ENCODE measurements around the gene TRIM52. TPM values are rescaled to one million over a fixed set of nuclear protein-coding genes. Genes with fewer than 3 reads are reported as not detected.

The TRIM52 gene
- total and polyA plus RNA-seq, 4 donors = 3.0 to 19.3 (median 15.3) TPM

GRCh38 chr5:181236954-181237641 lies 23.8 kb downstream of the TRIM52 start:
- WGBS, 2 donors = 75 to 78% methylated on average over 10 of the region's 10 CpGs
- H3K27ac ChIP-seq (ENCODE audit: low read depth in 1 of 2, low read length in 2 of 2) = no peak overlapping the region
- H3K4me3 ChIP-seq (ENCODE audit: low read length in 2 of 2) = no peak overlapping the region
- peaks cover 6 to 27% of the 10 kb centered on the region in 2 donors for H3K36me3 ChIP-seq (ENCODE audit: control insufficient read depth in 1 of 2, insufficient read depth in 2 of 2, low read length in 1 of 2)
- ATAC-seq (ENCODE audit: low FRiP score) = no peak
- intact Hi-C loops (cut with DNase I) = no loop called here
- H3K9me3 ChIP-seq (ENCODE audit: control insufficient read depth, low read length) = no peaks in the 10 kb centered on the region
- no peak for DNase-seq
- H3K27me3 ChIP-seq (ENCODE audit: control insufficient read depth in 1 of 2, insufficient read depth in 2 of 2, low read length in 1 of 2) = no peaks in the 10 kb centered on the region
- no peaks in the 10 kb centered on the region for H3K4me1 ChIP-seq (ENCODE audit: control insufficient read depth in 1 of 2, insufficient read depth in 2 of 2, low read length in 2 of 2)

GRCh38 chr5:181236471-181236870 lies 24.5 kb downstream of the TRIM52 start:
- Histone ChIP-seq H3K27ac (ENCODE audit: low read depth in 1 of 2, low read length in 2 of 2) (no peak overlapping the region), H3K4me3 (ENCODE audit: low read length in 2 of 2) (no peak overlapping the region), H3K27me3 (ENCODE audit: control insufficient read depth in 1 of 2, insufficient read depth in 2 of 2, low read length in 1 of 2) (no peaks in the 10 kb centered on the region), H3K4me1 (ENCODE audit: control insufficient read depth in 1 of 2, insufficient read depth in 2 of 2, low read length in 2 of 2) (no peaks in the 10 kb centered on the region), H3K9me3 (ENCODE audit: control insufficient read depth, low read length) (no peaks in the 10 kb centered on the region), H3K36me3 (ENCODE audit: control insufficient read depth in 1 of 2, insufficient read depth in 2 of 2, low read length in 1 of 2) (peaks cover 6 to 25% of the 10 kb centered on the region in 2 donors)
- ATAC-seq (ENCODE audit: low FRiP score) (no peak), DNase-seq (no peak)
- WGBS, 2 donors = 74 to 80% methylated on average over 6 of the region's 6 CpGs
- intact Hi-C loops (cut with DNase I) = no loop called here

GRCh38 chr5:181235689-181236366 lies 25.1 kb downstream of the TRIM52 start:
- no peaks in the 10 kb centered on the region for H3K27me3 ChIP-seq (ENCODE audit: control insufficient read depth in 1 of 2, insufficient read depth in 2 of 2, low read length in 1 of 2)
- H3K4me3 ChIP-seq (ENCODE audit: low read length in 2 of 2) = no peak overlapping the region
- DNase-seq (no peak), ATAC-seq (ENCODE audit: low FRiP score) (no peak)
- peaks cover 6 to 23% of the 10 kb centered on the region in 2 donors for H3K36me3 ChIP-seq (ENCODE audit: control insufficient read depth in 1 of 2, insufficient read depth in 2 of 2, low read length in 1 of 2)
- no peak overlapping the region for H3K27ac ChIP-seq (ENCODE audit: low read depth in 1 of 2, low read length in 2 of 2)
- WGBS, 2 donors = 64 to 71% methylated on average over 5 of the region's 5 CpGs
- H3K4me1 ChIP-seq (ENCODE audit: control insufficient read depth in 1 of 2, insufficient read depth in 2 of 2, low read length in 2 of 2) = no peaks in the 10 kb centered on the region
- intact Hi-C loops (cut with DNase I) = no loop called here
- H3K9me3 ChIP-seq (ENCODE audit: control insufficient read depth, low read length) = no peaks in the 10 kb centered on the region

GRCh38 chr5:181235323-181235688 lies 25.6 kb downstream of the TRIM52 start:
- H3K9me3 ChIP-seq (ENCODE audit: control insufficient read depth, low read length) = no peaks in the 10 kb centered on the region
- 75 to 77% methylated on average over 5 of the region's 5 CpGs for WGBS, 2 donors
- intact Hi-C loops (cut with DNase I) = no loop called here
- H3K36me3 ChIP-seq (ENCODE audit: control insufficient read depth in 1 of 2, insufficient read depth in 2 of 2, low read length in 1 of 2) = peaks cover 6 to 23% of the 10 kb centered on the region in 2 donors
- H3K4me3 ChIP-seq (ENCODE audit: low read length in 2 of 2) = no peak overlapping the region
- ATAC-seq (ENCODE audit: low FRiP score) = no peak
- no peaks in the 10 kb centered on the region for H3K27me3 ChIP-seq (ENCODE audit: control insufficient read depth in 1 of 2, insufficient read depth in 2 of 2, low read length in 1 of 2)
- DNase-seq = no peak
- no peaks in the 10 kb centered on the region for H3K4me1 ChIP-seq (ENCODE audit: control insufficient read depth in 1 of 2, insufficient read depth in 2 of 2, low read length in 2 of 2)
- no peak overlapping the region for H3K27ac ChIP-seq (ENCODE audit: low read depth in 1 of 2, low read length in 2 of 2)

GRCh38 chr5:181234455-181235306 lies 26.3 kb downstream of the TRIM52 start:
- Histone ChIP-seq H3K4me1 (ENCODE audit: control insufficient read depth in 1 of 2, insufficient read depth in 2 of 2, low read length in 2 of 2) (no peaks in the 10 kb centered on the region), H3K27ac (ENCODE audit: low read depth in 1 of 2, low read length in 2 of 2) (no peak overlapping the region), H3K36me3 (ENCODE audit: control insufficient read depth in 1 of 2, insufficient read depth in 2 of 2, low read length in 1 of 2) (peaks cover 6 to 23% of the 10 kb centered on the region in 2 donors), H3K4me3 (ENCODE audit: low read length in 2 of 2) (no peak overlapping the region), H3K9me3 (ENCODE audit: control insufficient read depth, low read length) (no peaks in the 10 kb centered on the region), H3K27me3 (ENCODE audit: control insufficient read depth in 1 of 2, insufficient read depth in 2 of 2, low read length in 1 of 2) (no peaks in the 10 kb centered on the region)
- no peak for DNase-seq
- no peak for ATAC-seq (ENCODE audit: low FRiP score)
- WGBS, 2 donors = 83 to 84% methylated on average over 22 of the region's 22 CpGs
- intact Hi-C loops (cut with DNase I) = no loop called here

- intact Hi-C loops (cut with DNase I) = no loop called here
- no peaks in the 10 kb centered on the region for H3K4me1 ChIP-seq (ENCODE audit: control insufficient read depth in 1 of 2, insufficient read depth in 2 of 2, low read length in 2 of 2)
- DNase-seq = no peak
- WGBS, 2 donors = 87 to 90% methylated on average over 19 to 24 of the region's 24 CpGs
- peaks cover 6 to 18% of the 10 kb centered on the region in 2 donors for H3K36me3 ChIP-seq (ENCODE audit: control insufficient read depth in 1 of 2, insufficient read depth in 2 of 2, low read length in 1 of 2)
- no peak overlapping the region for H3K27ac ChIP-seq (ENCODE audit: low read depth in 1 of 2, low read length in 2 of 2)
- ATAC-seq (ENCODE audit: low FRiP score) = no peak
- no peaks in the 10 kb centered on the region for H3K27me3 ChIP-seq (ENCODE audit: control insufficient read depth in 1 of 2, insufficient read depth in 2 of 2, low read length in 1 of 2)
- H3K4me3 ChIP-seq (ENCODE audit: low read length in 2 of 2) = no peak overlapping the region
- H3K9me3 ChIP-seq (ENCODE audit: control insufficient read depth, low read length) = no peaks in the 10 kb centered on the region
These were observed 27.0 kb downstream of the TRIM52 start for GRCh38 chr5:181233801-181234454.

GRCh38 chr5:181233088-181233800 lies 27.7 kb downstream of the TRIM52 start:
- H3K27ac ChIP-seq (ENCODE audit: low read depth in 1 of 2, low read length in 2 of 2) = no peak overlapping the region
- H3K27me3 ChIP-seq (ENCODE audit: control insufficient read depth in 1 of 2, insufficient read depth in 2 of 2, low read length in 1 of 2) = no peaks in the 10 kb centered on the region
- peaks cover 6 to 16% of the 10 kb centered on the region in 2 donors for H3K36me3 ChIP-seq (ENCODE audit: control insufficient read depth in 1 of 2, insufficient read depth in 2 of 2, low read length in 1 of 2)
- DNase-seq = no peak
- H3K4me1 ChIP-seq (ENCODE audit: control insufficient read depth in 1 of 2, insufficient read depth in 2 of 2, low read length in 2 of 2) = no peaks in the 10 kb centered on the region
- WGBS, 2 donors = 78 to 79% methylated on average over 16 of the region's 16 CpGs
- intact Hi-C loops (cut with DNase I) = no loop called here
- H3K4me3 ChIP-seq (ENCODE audit: low read length in 2 of 2) = no peak overlapping the region
- no peaks in the 10 kb centered on the region for H3K9me3 ChIP-seq (ENCODE audit: control insufficient read depth, low read length)
- ATAC-seq (ENCODE audit: low FRiP score) = no peak

GRCh38 chr5:181232593-181232992 lies 28.4 kb downstream of the TRIM52 start:
- Histone ChIP-seq H3K9me3 (ENCODE audit: control insufficient read depth, low read length) (no peaks in the 10 kb centered on the region), H3K4me1 (ENCODE audit: control insufficient read depth in 1 of 2, insufficient read depth in 2 of 2, low read length in 2 of 2) (no peaks in the 10 kb centered on the region), H3K4me3 (ENCODE audit: low read length in 2 of 2) (no peak overlapping the region), H3K27ac (ENCODE audit: low read depth in 1 of 2, low read length in 2 of 2) (no peak overlapping the region), H3K27me3 (ENCODE audit: control insufficient read depth in 1 of 2, insufficient read depth in 2 of 2, low read length in 1 of 2) (no peaks in the 10 kb centered on the region), H3K36me3 (ENCODE audit: control insufficient read depth in 1 of 2, insufficient read depth in 2 of 2, low read length in 1 of 2) (peaks cover 3 to 11% of the 10 kb centered on the region in 2 donors)
- intact Hi-C loops (cut with DNase I) = no loop called here
- 59 to 65% methylated on average over 18 of the region's 18 CpGs for WGBS, 2 donors
- DNase-seq (no peak), ATAC-seq (ENCODE audit: low FRiP score) (peak; percentile 9)
